ENCODE results near the gene RPS26. TPM values are rescaled to one million over a fixed set of nuclear protein-coding genes. Genes with fewer than 3 reads are reported as not detected.
"Not testable (repeated sequence)": the region's sequence is repeated elsewhere in the genome, so short reads cannot be mapped to it uniquely, and the experiment has no call there.

The RPS26 gene
- 10 to 100 TPM; 31.0 to 37.3 TPM for total RNA-seq

DNA sequence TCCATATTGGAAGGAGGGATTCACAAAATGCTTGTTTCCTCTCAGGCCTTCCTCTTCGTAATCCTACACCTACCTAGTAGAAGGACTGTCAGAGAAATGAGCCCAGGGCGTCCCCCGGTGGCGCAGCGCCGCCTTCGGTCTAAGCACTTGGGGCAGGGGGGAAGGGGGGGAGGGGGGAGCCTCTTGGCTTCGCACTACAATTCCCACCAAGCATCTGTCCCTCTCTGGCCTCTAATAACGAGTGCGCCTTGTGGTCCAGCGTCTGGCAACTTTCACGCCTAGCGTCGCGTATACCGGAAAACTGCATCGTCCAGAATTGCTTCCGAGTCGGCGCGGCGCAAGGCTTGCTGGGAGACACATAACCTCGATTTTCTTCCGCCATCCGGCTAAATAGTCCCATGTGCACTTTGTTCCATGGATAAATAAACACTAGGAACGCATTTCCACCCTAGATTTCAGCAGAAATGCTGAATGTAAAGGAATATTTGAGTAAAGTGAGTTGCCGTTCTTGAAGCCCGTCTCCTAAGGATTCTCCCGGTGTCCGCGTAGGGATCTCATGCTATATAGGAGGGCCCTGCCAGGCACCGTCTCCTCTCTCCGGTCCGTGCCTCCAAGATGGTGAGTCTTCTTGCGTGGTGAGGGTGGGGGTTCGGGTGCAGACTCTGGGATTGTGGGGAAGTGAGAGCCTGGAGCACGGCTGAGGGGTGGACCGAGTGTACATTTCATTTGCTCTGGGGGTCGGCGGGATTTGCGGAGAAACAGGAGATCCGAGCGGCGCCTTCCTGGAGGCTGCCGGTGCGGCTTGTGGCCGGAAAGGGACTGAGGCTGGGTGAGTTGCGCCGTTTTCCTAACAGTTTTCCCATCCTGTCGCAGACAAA, at the start of gene RPS26:
Gene RPS26 (plus strand): TSS at position 367 of the 878 bp plus-strand sequence. CDS start 249 bp downstream, at position 616.
- no peaks in the 10 kb centered on the region for H3K9me3 Mint-ChIP-seq
- peaks cover 57% of the 10 kb centered on the region for H3K4me1 Mint-ChIP-seq (ENCODE audit: low read depth)
- no peaks in the 10 kb centered on the region for H3K27me3 Mint-ChIP-seq (ENCODE audit: low read depth)
- peak; percentile 96 for DNase-seq
- H3K27ac Mint-ChIP-seq, result peak within 1 kb of the TSS; percentile 98
- intact Hi-C loops (cut with micrococcal nuclease), result loop anchor here (1.0 to 2.0 kb wide), 13 partner anchors 20 to 427 kb away; partner anchors contain the start of genes DNAJC14, GDF11, IKZF4 and PA2G4
- peaks cover 22% of the 10 kb centered on the region for H3K36me3 Mint-ChIP-seq (ENCODE audit: low read depth)
- CTCF ChIA-PET, result interaction anchor here (1.0 to 3.1 kb wide), 7 partner anchors 12 to 303 kb away, joined by 3 to 25 read pairs (median 8); partner anchors contain the start of genes RAB5B and SUOX
- H3K4me3 Mint-ChIP-seq, result peak within 1 kb of the TSS; percentile 96

DNA sequence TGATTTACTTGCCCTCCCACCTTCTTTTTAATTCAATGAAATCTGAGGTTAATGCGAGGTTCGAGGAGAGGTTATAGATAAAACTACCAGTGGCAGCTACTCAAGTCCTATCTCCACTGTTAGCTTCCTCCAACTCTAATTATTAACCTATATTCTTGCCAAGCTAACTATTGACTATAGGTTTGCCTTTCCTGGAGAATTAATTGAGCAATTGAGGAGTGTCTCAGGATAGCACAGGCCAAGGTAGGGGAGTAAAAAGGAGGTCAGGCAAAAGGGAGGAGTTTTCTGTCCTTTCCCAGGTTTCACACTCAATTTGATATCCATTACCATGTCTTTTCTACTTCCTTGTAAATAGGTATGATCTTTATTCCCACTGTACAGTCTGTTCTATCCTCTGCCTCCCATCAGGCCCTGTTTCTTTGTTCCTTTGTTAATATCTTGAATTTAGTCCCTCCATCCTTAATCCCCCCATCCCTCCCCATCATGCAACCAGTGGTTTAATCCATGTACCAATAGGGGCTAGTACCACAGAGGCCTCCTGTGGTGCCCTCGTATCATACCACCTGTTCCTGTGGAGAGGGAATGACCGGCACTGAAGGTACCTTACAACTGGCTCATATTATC, 48.4 kb upstream of the RPS26 start:
- Mint-ChIP-seq H3K4me1 (ENCODE audit: low read depth) (peaks cover 17% of the 10 kb centered on the region), H3K4me3 (no peak overlapping the region), H3K36me3 (ENCODE audit: low read depth) (peaks cover 15% of the 10 kb centered on the region), H3K27ac (peak overlapping the region; percentile 50), H3K27me3 (ENCODE audit: low read depth) (peaks cover 18% of the 10 kb centered on the region), H3K9me3 (no peaks in the 10 kb centered on the region)
- no peak for DNase-seq
- intact Hi-C loops (cut with micrococcal nuclease), result no loop called here
- CTCF ChIA-PET, result interaction anchor here (1.1 to 6.3 kb wide), 3 partner anchors 34 to 255 kb away, joined by 3 to 90 read pairs (median 4); no protein-coding TSS in a partner anchor

DNA sequence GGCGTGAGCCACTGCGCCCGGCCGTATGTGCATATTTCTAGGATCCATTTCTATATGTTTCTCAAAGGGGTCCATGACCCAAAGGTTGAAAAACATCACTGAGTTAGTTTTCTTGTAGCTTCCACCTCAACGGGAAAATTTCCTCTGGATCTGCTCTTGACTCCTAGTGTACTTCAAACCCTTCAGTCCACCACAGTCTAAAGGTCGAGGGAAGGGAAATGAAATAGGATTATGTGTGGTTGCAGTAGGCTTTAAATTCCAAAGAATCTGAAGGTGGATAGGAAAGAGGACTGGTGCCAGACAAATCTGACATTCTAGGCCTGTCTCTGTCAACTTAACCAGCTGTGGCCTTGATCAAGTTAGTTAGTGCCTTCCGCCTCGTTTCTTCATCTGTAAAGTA, 46.4 kb upstream of the RPS26 start:
- Mint-ChIP-seq H3K4me1 (ENCODE audit: low read depth) (peaks cover 20% of the 10 kb centered on the region), H3K27me3 (ENCODE audit: low read depth) (peaks cover 18% of the 10 kb centered on the region), H3K9me3 (no peaks in the 10 kb centered on the region), H3K4me3 (no peak overlapping the region), H3K36me3 (ENCODE audit: low read depth) (peaks cover 12% of the 10 kb centered on the region), H3K27ac (no peak overlapping the region)
- no peak for DNase-seq
- CTCF ChIA-PET, result interaction anchor here (0.6 to 6.3 kb wide), 32 partner anchors 9 to 266 kb away, joined by 3 to 90 read pairs (median 6); partner anchors contain the start of genes PA2G4, RAB5B and ZC3H10
- intact Hi-C loops (cut with micrococcal nuclease), result loop anchor here (5.0 kb wide), 1 partner anchor 107 kb away; the partner anchor contains the start of gene PA2G4

DNA sequence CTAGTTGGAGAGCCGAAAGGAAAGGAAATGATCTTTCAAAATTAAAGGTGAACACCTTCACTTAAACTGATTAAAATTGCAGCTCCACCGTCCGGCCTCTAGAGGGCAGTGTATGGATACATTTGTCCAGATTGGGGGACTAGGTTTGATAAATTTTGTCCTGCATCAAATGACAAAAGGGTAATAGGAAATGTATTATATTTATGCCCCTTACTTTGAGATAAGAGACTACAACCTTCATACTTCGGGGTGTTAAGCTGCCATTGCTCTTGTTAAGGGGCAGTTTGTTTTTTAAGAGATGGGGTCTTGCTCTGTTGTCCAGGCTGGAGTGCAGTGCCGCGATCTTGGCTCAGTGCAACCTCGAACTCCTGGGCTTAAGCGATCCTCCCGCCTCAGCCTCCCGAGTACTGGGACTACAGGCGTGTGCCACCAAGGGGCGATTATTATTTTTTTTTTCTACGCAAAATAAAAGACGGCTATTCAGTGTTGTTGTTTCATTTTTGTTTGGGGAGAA, 45.5 kb upstream of the RPS26 start:
- peak overlapping the region; percentile 36 for H3K27ac Mint-ChIP-seq
- CTCF ChIA-PET, result interaction anchor here (0.7 to 6.3 kb wide), 37 partner anchors 9 to 267 kb away, joined by 3 to 90 read pairs (median 5); partner anchors contain the start of genes CD63, PA2G4, RAB5B and ZC3H10
- peaks cover 20% of the 10 kb centered on the region for H3K4me1 Mint-ChIP-seq (ENCODE audit: low read depth)
- H3K9me3 Mint-ChIP-seq, result no peaks in the 10 kb centered on the region
- H3K4me3 Mint-ChIP-seq, result peak overlapping the region; percentile 72
- peak; percentile 78 for DNase-seq
- intact Hi-C loops (cut with micrococcal nuclease), result loop anchor here (1.0 to 5.0 kb wide), 4 partner anchors 33 to 123 kb away; partner anchors contain the start of genes PA2G4, RPS26 and ZC3H10
- H3K36me3 Mint-ChIP-seq (ENCODE audit: low read depth), result peaks cover 7% of the 10 kb centered on the region
- peaks cover 18% of the 10 kb centered on the region for H3K27me3 Mint-ChIP-seq (ENCODE audit: low read depth)

DNA sequence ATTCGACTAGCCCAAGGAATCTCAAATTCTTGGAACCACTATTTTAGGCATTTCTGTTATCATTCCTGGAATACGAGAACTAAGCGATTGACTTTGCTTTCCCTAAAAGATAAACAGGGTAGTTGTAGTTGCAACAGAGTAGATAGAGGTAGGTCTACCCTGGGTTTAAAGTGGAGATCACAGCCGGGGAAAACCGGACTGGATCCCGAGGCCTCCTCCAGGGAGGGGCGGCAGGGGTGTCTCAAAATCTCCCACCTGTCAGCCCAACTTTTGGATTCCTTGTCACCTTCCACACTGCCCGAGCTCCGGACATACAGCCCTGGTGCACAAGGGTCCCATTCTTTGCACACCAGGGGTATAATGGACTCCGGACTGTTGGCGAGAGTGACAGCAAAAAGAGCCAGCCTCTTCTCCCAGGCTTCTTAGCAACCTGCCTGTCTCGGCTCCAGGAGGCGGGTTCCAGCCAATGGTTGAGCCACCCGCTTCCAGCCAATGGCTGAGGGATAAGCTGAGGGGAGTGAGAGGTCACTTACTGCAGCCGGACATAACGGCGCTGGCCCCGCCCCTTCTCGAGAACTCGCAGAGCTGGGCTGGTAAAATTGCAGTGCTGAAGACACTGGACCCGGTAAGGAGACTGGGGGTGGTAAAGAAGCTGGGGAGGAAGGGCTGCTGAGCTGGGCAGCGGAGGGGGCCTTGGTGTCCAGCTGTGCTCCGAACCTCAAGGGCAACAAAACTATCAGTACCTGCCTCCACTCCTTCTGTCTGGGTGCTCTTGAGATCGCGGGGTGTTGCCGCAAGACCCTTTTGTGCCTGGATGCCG, 44.8 kb upstream of the RPS26 start, which contains the start of gene SUOX:
Gene SUOX (plus strand): TSS at position 562 of the 820 bp plus-strand sequence. CDS start 4,946 bp downstream, outside the sequence.
- Mint-ChIP-seq H3K36me3 (ENCODE audit: low read depth) (peaks cover 5% of the 10 kb centered on the region), H3K27ac (peak within 1 kb of the TSS; percentile 36), H3K4me1 (ENCODE audit: low read depth) (peaks cover 20% of the 10 kb centered on the region), H3K27me3 (ENCODE audit: low read depth) (peaks cover 18% of the 10 kb centered on the region), H3K4me3 (peak within 1 kb of the TSS; percentile 72), H3K9me3 (no peaks in the 10 kb centered on the region)
- CTCF ChIA-PET, result interaction anchor here (0.8 to 6.3 kb wide), 22 partner anchors 8 to 259 kb away, joined by 3 to 90 read pairs (median 7); partner anchors contain the start of genes PA2G4 and RAB5B
- intact Hi-C loops (cut with micrococcal nuclease), result loop anchor here (1.0 to 5.0 kb wide), 5 partner anchors 24 to 122 kb away; partner anchors contain the start of genes PA2G4, RPS26 and ZC3H10
- peak; percentile 72 for DNase-seq

DNA sequence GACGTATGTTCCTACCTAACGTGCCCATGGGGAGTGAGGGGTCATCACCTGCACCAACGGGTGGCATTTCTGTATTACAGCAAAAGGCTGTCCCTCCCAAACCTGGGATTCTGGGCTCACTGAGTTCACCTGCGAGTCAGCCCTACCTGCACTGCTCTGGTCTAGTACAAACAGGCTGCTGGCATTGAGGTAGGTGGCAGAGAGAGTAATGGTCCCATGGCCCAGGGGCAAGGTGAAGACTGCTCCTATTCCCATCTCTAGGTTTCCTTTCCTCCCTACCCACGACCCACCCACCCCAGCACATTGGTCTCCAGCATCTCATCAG, 44.2 kb upstream of the RPS26 start:
- Mint-ChIP-seq H3K4me1 (ENCODE audit: low read depth) (peaks cover 20% of the 10 kb centered on the region), H3K4me3 (peak overlapping the region; percentile 72), H3K36me3 (ENCODE audit: low read depth) (peaks cover 4% of the 10 kb centered on the region), H3K27ac (no peak overlapping the region), H3K9me3 (no peaks in the 10 kb centered on the region), H3K27me3 (ENCODE audit: low read depth) (peaks cover 18% of the 10 kb centered on the region)
- DNase-seq, result no peak
- CTCF ChIA-PET, result interaction anchor here (0.7 to 6.3 kb wide), 9 partner anchors 14 to 1160 kb away, joined by 3 to 90 read pairs (median 11); no protein-coding TSS in a partner anchor
- intact Hi-C loops (cut with micrococcal nuclease), result loop anchor here (1.0 to 5.0 kb wide), 3 partner anchors 24 to 121 kb away; partner anchors contain the start of genes PA2G4 and ZC3H10

GRCh38 chr12:55999522-55999921, 42.2 kb upstream of the RPS26 start:
- not testable (repeated sequence) for H3K36me3 Mint-ChIP-seq (ENCODE audit: low read depth); H3K9me3 Mint-ChIP-seq; DNase-seq; H3K27ac Mint-ChIP-seq; H3K4me3 Mint-ChIP-seq
- peaks cover 20% of the 10 kb centered on the region for H3K4me1 Mint-ChIP-seq (ENCODE audit: low read depth)
- CTCF ChIA-PET, result interaction anchor here (0.9 to 6.3 kb wide), 3 partner anchors 12 to 262 kb away, joined by 3 to 90 read pairs (median 6); no protein-coding TSS in a partner anchor
- peaks cover 18% of the 10 kb centered on the region for H3K27me3 Mint-ChIP-seq (ENCODE audit: low read depth)
- intact Hi-C loops (cut with micrococcal nuclease), result loop anchor here (5.0 kb wide), 1 partner anchor 103 kb away; the partner anchor contains the start of gene PA2G4

DNA sequence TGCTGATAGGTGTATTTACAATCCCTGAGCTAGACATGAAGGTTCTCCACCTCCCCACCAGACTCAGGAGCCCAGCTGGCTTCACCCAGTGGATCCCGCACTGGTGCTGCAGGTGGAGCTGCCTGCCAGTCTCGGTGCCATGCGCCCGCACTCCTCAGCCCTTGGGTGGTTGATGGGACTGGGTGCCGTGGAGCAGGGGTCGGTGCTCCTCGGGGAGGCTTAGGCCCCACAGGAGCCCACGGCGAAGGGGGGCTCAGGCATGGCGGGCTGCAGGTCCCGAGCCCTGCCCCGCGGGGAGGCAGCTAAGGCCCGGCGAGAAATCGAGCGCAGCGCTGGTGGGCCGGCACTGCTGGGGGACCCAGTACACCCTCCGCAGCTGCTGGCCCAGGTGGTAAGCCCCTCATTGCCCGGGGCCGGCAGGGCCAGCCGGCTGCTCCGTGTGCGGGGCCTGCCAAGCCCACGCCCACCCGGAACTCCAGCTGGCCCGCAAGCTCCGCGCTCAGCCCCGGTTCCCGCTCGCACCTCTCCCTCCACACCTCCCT, 41.6 kb upstream of the RPS26 start:
- not testable (repeated sequence) for H3K36me3 Mint-ChIP-seq (ENCODE audit: low read depth)
- peaks cover 20% of the 10 kb centered on the region for H3K4me1 Mint-ChIP-seq (ENCODE audit: low read depth)

GRCh38 chr12:56001487-56002100, 40.1 kb upstream of the RPS26 start:
- H3K27ac Mint-ChIP-seq, result no peak overlapping the region
- no peak for DNase-seq
- H3K36me3 Mint-ChIP-seq (ENCODE audit: low read depth), result no peaks in the 10 kb centered on the region
- no peaks in the 10 kb centered on the region for H3K9me3 Mint-ChIP-seq
- peaks cover 13% of the 10 kb centered on the region for H3K27me3 Mint-ChIP-seq (ENCODE audit: low read depth)
- intact Hi-C loops (cut with micrococcal nuclease), result no loop called here
- CTCF ChIA-PET, result no interaction called here
- no peak overlapping the region for H3K4me3 Mint-ChIP-seq
- H3K4me1 Mint-ChIP-seq (ENCODE audit: low read depth), result peaks cover 16% of the 10 kb centered on the region

More for the DNA sequence above, 41.6 kb upstream of the RPS26 start:
- not testable (repeated sequence) for H3K27ac Mint-ChIP-seq, H3K4me3 Mint-ChIP-seq, DNase-seq, H3K9me3 Mint-ChIP-seq
- intact Hi-C loops (cut with micrococcal nuclease), result loop anchor here (5.0 kb wide), 1 partner anchor 102 kb away; the partner anchor contains the start of gene PA2G4
- peaks cover 18% of the 10 kb centered on the region for H3K27me3 Mint-ChIP-seq (ENCODE audit: low read depth)
- CTCF ChIA-PET, result interaction anchor here (0.9 to 1.0 kb wide), 2 partner anchors 12 to 263 kb away, joined by 3 to 6 read pairs; no protein-coding TSS in a partner anchor

DNA sequence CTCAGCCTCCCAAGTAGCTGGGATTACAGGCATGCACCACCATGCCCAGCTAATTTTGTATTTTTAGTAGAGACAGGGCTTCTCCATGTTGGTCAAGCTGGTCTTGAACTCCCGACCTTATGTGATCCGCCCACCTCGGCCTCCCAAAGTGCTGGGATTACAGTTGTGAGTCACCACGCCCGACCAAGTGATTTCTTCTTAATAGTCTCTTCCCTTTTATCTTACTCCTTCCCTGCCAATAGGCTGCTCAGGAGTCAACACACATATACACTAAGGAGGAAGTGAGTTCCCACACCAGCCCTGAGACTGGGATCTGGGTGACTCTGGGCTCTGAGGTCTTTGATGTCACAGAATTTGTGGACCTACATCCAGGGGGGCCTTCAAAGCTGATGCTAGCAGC, 38.3 kb upstream of the RPS26 start:
- H3K9me3 Mint-ChIP-seq; H3K27ac Mint-ChIP-seq; DNase-seq; H3K36me3 Mint-ChIP-seq (ENCODE audit: low read depth); H3K4me3 Mint-ChIP-seq; H3K27me3 Mint-ChIP-seq (ENCODE audit: low read depth); intact Hi-C loops (cut with micrococcal nuclease): not testable (repeated sequence)
- CTCF ChIA-PET, result interaction anchor here (0.6 to 1.1 kb wide), 5 partner anchors 11 to 266 kb away, joined by 3 to 4 read pairs (median 3); no protein-coding TSS in a partner anchor
- peaks cover 16% of the 10 kb centered on the region for H3K4me1 Mint-ChIP-seq (ENCODE audit: low read depth)
